LNCAP (cell line): ENCODE data around the gene KCNG1.

Experiments
- CTCF ChIP-seq: fragments of 450-650 bp; IDR thresholded peaks from 2 replicates; pipeline ENCODE4 v1.5.1; 2017; ENCODE audit warnings: mild to moderate bottlenecking

The KCNG1 gene

GRCh38 chr20:51014797-51015722 is 7.8 kb downstream of the KCNG1 start:
- peak; percentile 84 for TF ChIP-seq CTCF

- no peak for TF ChIP-seq CTCF
These were observed 9.2 kb downstream of the KCNG1 start for GRCh38 chr20:51013577-51014330.

GRCh38 chr20:51012357-51012756 is 10.6 kb downstream of the KCNG1 start:
- TF ChIP-seq CTCF: no peak

- no peak for TF ChIP-seq CTCF
These were observed 11.4 kb downstream of the KCNG1 start for GRCh38 chr20:51011479-51011878.

- no peak for TF ChIP-seq CTCF
These were observed 12.0 kb downstream of the KCNG1 start for GRCh38 chr20:51010932-51011331.

- TF ChIP-seq CTCF: no peak
These were observed 12.9 kb downstream of the KCNG1 start for GRCh38 chr20:51010043-51010365.

GRCh38 chr20:51009303-51010042 is 13.4 kb downstream of the KCNG1 start:
- no peak for TF ChIP-seq CTCF
